GM12878 (cell line): Measurements from ENCODE around the gene ZNF496. TPM values are rescaled to one million over a fixed set of nuclear protein-coding genes. Genes with fewer than 3 reads are reported as not detected.
A peak's percentile ranks its signal among the peaks of the same experiment; 100 is the strongest.

Source experiments
- ATAC-seq: fragments of 200-7000 bp; cut with Tn5 transposase; 3 replicates; pipeline ENCODE4 v1.9.1; 2020; ENCODE audit warnings: mild to moderate bottlenecking, moderate library complexity
- BruUV-seq: library from RNA; stranded (reverse); fragments of 400-500 nt; replicated peaks from 2 replicates; lab custom pipeline; 2021; lab: Mats Ljungman, UMichigan
- CTCF ChIA-PET: fragments of 300-600 bp; sonication (Branson Sonifier 250); formaldehyde crosslinking; extraction: SDS; loops from one replicate; lab custom pipeline; 2021; ENCODE audit warnings: inconsistent platforms; lab: Yijun Ruan, JAX
- POLR2A ChIA-PET: fragments of 350-600 bp; formaldehyde crosslinking; extraction: SDS; loops from one replicate; lab custom pipeline; 2021; ENCODE audit warnings: inconsistent platforms; lab: Charles Lee
- RAD21 ChIA-PET: fragments of 300-600 bp; sonication (Branson Sonifier 250); formaldehyde crosslinking; loops from one replicate; lab custom pipeline; 2023; ENCODE audit warnings: antibody characterized with exemption; ENCODE audit not compliant: unreplicated experiment; lab: Charles Lee
- SMC1A ChIA-PET: fragments of 300-600 bp; sonication (Branson Sonifier 250); formaldehyde crosslinking; loops from one replicate; lab custom pipeline; 2023; ENCODE audit not compliant: unreplicated experiment, uncharacterized antibody; lab: Charles Lee
- DNase-seq: peaks from one replicate; pipeline ENCODE4 v3.0.0-alpha.2; 2011; ENCODE audit warnings: low read depth, low spot score
- FAIRE-seq: peaks from 3 replicates; lab custom pipeline; 2011; peaks lifted over from hg19 to GRCh38; lab: Jason Lieb, UNC
- H2AFZ ChIP-seq: 2 replicates; pipeline ENCODE4 v1.6.0; 2011; ENCODE audit warnings: low read depth, low read length, control low read depth; ENCODE audit not compliant: control insufficient read depth
- H3K27ac ChIP-seq: 2 replicates; pipeline ENCODE4 v1.5.1; 2011; ENCODE audit warnings: control low read depth; ENCODE audit not compliant: control insufficient read depth, insufficient read depth
- H3K27me3 ChIP-seq, 2 experiments: replicated peaks in 1 of 2; 2 replicates each; pipeline versions ENCODE4 v1.6.0 to v1.6.1; 2011; ENCODE audit warnings: low read length in 1 of 2; ENCODE audit not compliant: control insufficient read depth in 2 of 2, insufficient read depth in 2 of 2
- H3K36me3 ChIP-seq, 2 experiments: 2 replicates each; pipeline ENCODE4 v1.5.1; 2011; ENCODE audit warnings: low read length in 1 of 2; ENCODE audit not compliant: control insufficient read depth in 2 of 2, insufficient read depth in 2 of 2
- H3K4me1 ChIP-seq: 2 replicates; pipeline ENCODE4 v1.6.1; 2011; ENCODE audit warnings: mild to moderate bottlenecking, low read length, moderate library complexity, mixed read lengths; ENCODE audit not compliant: control insufficient read depth, insufficient read depth
- H3K4me2 ChIP-seq: 2 replicates; pipeline ENCODE4 v1.6.0; 2011; ENCODE audit warnings: control low read depth; ENCODE audit not compliant: control insufficient read depth, insufficient read depth
- H3K4me3 ChIP-seq: fragments of 200-600 bp; sonication (generic); 2 replicates; pipeline ENCODE4 v1.5.1; 2016
- H3K79me2 ChIP-seq: 2 replicates; pipeline ENCODE4 v1.6.0; 2011; ENCODE audit warnings: low read length; ENCODE audit not compliant: control insufficient read depth, insufficient read depth
- H3K9ac ChIP-seq: 2 replicates; pipeline ENCODE4 v1.8.0; 2011; ENCODE audit warnings: low read length, control low read depth, mixed read lengths; ENCODE audit not compliant: control insufficient read depth, insufficient read depth
- H3K9me3 ChIP-seq: replicated peaks from 3 replicates; pipeline ENCODE4 v1.5.1; 2011; ENCODE audit warnings: mild to moderate bottlenecking, low read length; ENCODE audit not compliant: control insufficient read depth, insufficient read depth
- H4K20me1 ChIP-seq: 2 replicates; pipeline ENCODE4 v1.6.0; 2011; ENCODE audit not compliant: control insufficient read depth, insufficient read depth
- MEF2B ChIP-seq: fragments of 450-650 bp; IDR thresholded peaks from 2 replicates; pipeline ENCODE4 v1.6.1; 2018; ENCODE audit warnings: mild to moderate bottlenecking, moderate library complexity; ENCODE audit not compliant: partially characterized antibody, poor library complexity, severe bottlenecking
- WGBS: methylation state at CpG from one replicate; pipeline ENCODE4 v1.1.6; 2016; ENCODE audit warnings: low lambda C conversion rate; ENCODE audit not compliant: insufficient replicate concordance, insufficient coverage; ENCODE audit errors: missing lambda C conversion rate; 5-methylcytosine and 5-hydroxymethylcytosine counted together
- in situ Hi-C: fragments of 300-500 bp; cut with MboI; formaldehyde crosslinking; loops from 9 replicates; pipeline ENCODE4 v1.14.3; 2018; ENCODE audit warnings: mixed read lengths
- intact Hi-C: fragments of 100-400 bp; cut with micrococcal nuclease; formaldehyde crosslinking; loops from one replicate; pipeline ENCODE4 v1.14.2; 2022; ENCODE audit not compliant: unreplicated experiment
- polyA plus RNA-seq, 11 experiments: library from polyadenylated mRNA; depleted of rRNA in 4 of 11; unstranded in 6 of 11; stranded (reverse) in 5 of 11; fragments of >200 nt; fragmentation: Nextera tagmentation in 4 of 11; fragmentation: Illumina TruSeq in 1 of 11; extraction: Ambion mirVana in 4 of 11; extraction: Trizol in 1 of 11; gene quantifications; 1 replicate in 1 of 11; 2 replicates in 10 of 11; pipeline versions ENCODE4 v1.2.1 to v1.2.3, GENCODE V29; 2011 to 2016; ENCODE audit warnings: inconsistent platforms in 2 of 11, missing spikeins in 2 of 11, low read depth in 1 of 11
- total RNA-seq, 4 experiments: library from RNA; depleted of rRNA in 3 of 4; stranded (reverse); fragments of >200 nt in 3 of 4; fragmentation: Illumina TruSeq in 1 of 4; extraction: Trizol in 1 of 4; gene quantifications; 2 replicates each; pipeline versions ENCODE4 v1.2.1 to v1.2.3, GENCODE V29; 2013 to 2021
- TF ChIP-seq, protein P1 (sequence below): fragments of 450-650 bp; IDR thresholded peaks from 2 replicates; pipeline ENCODE4 v1.6.1; 2016; ENCODE audit warnings: mild to moderate bottlenecking
- TF ChIP-seq, protein P2 (sequence below): IDR thresholded peaks from 2 replicates; pipeline ENCODE4 v1.6.1; 2012; ENCODE audit warnings: low read depth, low read length, improper control_type of control experiment

The ZNF496 gene
- total and polyA plus RNA-seq, 10 of the 15 experiments (the other 5 are each of a cell fraction or from before 2014, with no cell fraction given): 1.6 to 26.4 (median 12.5) TPM

DNA sequence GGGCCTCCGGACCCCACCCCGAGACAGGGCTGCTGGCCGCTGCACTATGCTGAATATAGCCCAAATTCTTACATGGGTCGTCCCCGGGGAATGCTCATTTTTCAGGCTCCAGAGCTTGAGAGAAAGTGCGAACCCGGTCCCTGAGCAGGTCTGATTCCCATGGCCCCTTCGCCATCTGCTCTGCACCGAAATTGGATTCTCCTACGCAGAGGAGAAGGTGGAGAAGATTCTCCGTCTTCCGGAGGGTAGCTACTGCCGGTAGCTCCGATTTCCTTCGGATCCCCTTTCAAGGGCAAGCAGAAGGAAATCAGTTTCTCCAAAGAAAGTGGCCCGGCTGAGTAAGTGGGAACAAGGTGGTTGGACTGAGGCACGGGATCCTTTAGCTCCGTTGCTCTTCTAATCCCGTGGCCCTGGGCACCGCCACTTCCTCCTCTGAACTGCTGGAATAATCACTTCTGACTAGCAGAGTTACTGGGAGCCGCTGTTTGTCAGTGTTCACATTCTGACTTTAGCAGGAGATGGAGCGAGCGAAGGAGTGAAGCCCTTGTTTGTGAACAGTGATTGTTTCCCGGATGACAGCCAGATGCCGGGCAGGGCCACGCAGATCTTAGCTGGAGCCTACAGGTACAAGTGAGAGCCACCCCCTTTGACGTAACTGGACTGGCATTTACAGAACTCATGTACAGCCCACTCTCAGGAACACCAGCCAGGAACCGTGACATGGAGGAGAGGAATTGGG, 1.1 kb upstream of the ZNF496 start:
- H3K9ac ChIP-seq: peak overlapping the region; percentile 90
- ATAC-seq: 0 out of 3 replicates have a peak, but pooled peaks have one; percentile 0
- POLR2A ChIA-PET: interaction anchor here (0.6 to 1.1 kb wide), 4 partner anchors 9 to 122 kb away, joined by 3 read pairs; no protein-coding TSS in a partner anchor
- SMC1A ChIA-PET: interaction anchor here (0.6 to 1.6 kb wide), 16 partner anchors 10 to 156 kb away, joined by 3 to 7 read pairs (median 4); no protein-coding TSS in a partner anchor
- peaks cover 20% of the 10 kb centered on the region for H3K4me1 ChIP-seq
- H3K4me2 ChIP-seq: peak overlapping the region; percentile 94
- RAD21 ChIA-PET: interaction anchor here (1.0 to 1.8 kb wide), 6 partner anchors 11 to 120 kb away, joined by 3 to 7 read pairs (median 4); no protein-coding TSS in a partner anchor
- H3K36me3 ChIP-seq: peaks cover 6 to 13% of the 10 kb centered on the region in 2 experiments; a peak in 3 of 4 replicates
- H3K27ac ChIP-seq: peak overlapping the region; percentile 68
- FAIRE-seq: no peak
- H3K27me3 ChIP-seq: no peaks in the 10 kb centered on the region
- no peak for DNase-seq
- no peaks in the 10 kb centered on the region for H3K9me3 ChIP-seq
- no TSS peak for BruUV-seq
- H3K4me3 ChIP-seq: peak overlapping the region; percentile 76
- CTCF ChIA-PET: interaction anchor here (1.0 to 2.0 kb wide), 5 partner anchors 40 to 154 kb away, joined by 3 to 8 read pairs (median 4); no protein-coding TSS in a partner anchor
- in situ Hi-C loops (no loop called here), intact Hi-C loops (no loop called here)
- TF ChIP-seq, protein P1, sequence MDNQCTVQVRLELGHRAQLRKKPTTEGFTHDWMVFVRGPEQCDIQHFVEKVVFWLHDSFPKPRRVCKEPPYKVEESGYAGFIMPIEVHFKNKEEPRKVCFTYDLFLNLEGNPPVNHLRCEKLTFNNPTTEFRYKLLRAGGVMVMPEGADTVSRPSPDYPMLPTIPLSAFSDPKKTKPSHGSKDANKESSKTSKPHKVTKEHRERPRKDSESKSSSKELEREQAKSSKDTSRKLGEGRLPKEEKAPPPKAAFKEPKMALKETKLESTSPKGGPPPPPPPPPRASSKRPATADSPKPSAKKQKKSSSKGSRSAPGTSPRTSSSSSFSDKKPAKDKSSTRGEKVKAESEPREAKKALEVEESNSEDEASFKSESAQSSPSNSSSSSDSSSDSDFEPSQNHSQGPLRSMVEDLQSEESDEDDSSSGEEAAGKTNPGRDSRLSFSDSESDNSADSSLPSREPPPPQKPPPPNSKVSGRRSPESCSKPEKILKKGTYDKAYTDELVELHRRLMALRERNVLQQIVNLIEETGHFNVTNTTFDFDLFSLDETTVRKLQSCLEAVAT: 0 out of 2 replicates have a peak, but pooled peaks have one; percentile 15
- peak; percentile 34 for TF ChIP-seq MEF2B
- TF ChIP-seq, protein P2, sequence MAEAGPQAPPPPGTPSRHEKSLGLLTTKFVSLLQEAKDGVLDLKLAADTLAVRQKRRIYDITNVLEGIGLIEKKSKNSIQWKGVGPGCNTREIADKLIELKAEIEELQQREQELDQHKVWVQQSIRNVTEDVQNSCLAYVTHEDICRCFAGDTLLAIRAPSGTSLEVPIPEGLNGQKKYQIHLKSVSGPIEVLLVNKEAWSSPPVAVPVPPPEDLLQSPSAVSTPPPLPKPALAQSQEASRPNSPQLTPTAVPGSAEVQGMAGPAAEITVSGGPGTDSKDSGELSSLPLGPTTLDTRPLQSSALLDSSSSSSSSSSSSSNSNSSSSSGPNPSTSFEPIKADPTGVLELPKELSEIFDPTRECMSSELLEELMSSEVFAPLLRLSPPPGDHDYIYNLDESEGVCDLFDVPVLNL: no peak
- H4K20me1 ChIP-seq: no peaks in the 10 kb centered on the region
- peaks cover 19% of the 10 kb centered on the region for H3K79me2 ChIP-seq
- 71% methylated on average over 28 of the region's 28 CpGs for WGBS
- peak overlapping the region; percentile 85 for H2AFZ ChIP-seq
